ENCODE data around the gene PARVB.

PARVB gene

DNA sequence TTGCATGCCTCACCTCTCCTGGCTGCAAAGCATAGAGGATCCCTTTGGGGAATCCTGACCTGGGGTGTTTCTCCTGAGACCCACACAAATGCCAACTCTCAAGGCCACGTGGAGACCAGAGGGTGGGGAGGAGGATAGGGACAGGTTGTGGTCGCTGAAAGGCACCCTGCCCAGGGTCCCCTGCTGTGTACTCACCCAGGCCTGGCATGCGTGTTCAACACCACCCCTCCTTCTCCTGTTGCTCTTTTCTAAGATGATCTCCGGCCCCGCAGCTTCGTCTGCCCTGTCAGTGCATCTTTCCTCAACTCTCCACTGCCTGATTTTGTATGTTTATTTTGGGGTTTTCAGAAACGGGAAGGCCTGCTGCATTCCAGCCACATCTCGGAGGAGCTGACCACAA is 112.0 kb downstream of the PARVB start:
- Histone ChIP-seq H2AFZ (ENCODE audit: low read length) (no peak overlapping the region), H3K9me3 (replicated peaks in 1 of 2; ENCODE audit: control insufficient read depth in 2 of 2, insufficient read depth in 1 of 2, low read depth in 1 of 2, low read length in 2 of 2) (peaks cover 6 to 11% of the 10 kb centered on the region in 2 donors), H3K79me1 (ENCODE audit: low read depth, low read length) (no peaks in the 10 kb centered on the region), H2BK15ac (ENCODE audit: low read length) (no peak overlapping the region), H4K8ac (ENCODE audit: low read depth, low read length) (no peak overlapping the region), H2BK5ac (ENCODE audit: low read length) (no peak overlapping the region), H3K27ac (replicated peaks; ENCODE audit: low read length) (no peak overlapping the region), H2BK120ac (ENCODE audit: low read depth, low read length) (no peak overlapping the region), H3K9ac (ENCODE audit: low read depth, low read length, poor library complexity) (no peak overlapping the region), H3K4me1 (ENCODE audit: control insufficient read depth in 2 of 2, insufficient read depth in 1 of 2, low read depth in 1 of 2, low read length in 2 of 2) (peaks cover 0 to 6% of the 10 kb centered on the region in 2 donors), H2AK5ac (ENCODE audit: low read depth, low read length) (no peak overlapping the region), H3K4me3 (ENCODE audit: low read length in 2 of 2) (no peak overlapping the region), H3K23ac (ENCODE audit: low read depth, low read length, poor library complexity) (no peak overlapping the region), H2BK12ac (ENCODE audit: low read length) (no peak overlapping the region), H3K18ac (ENCODE audit: low read length) (no peak overlapping the region), H3K4me2 (ENCODE audit: insufficient read depth, low read length, poor library complexity, severe bottlenecking) (no peak overlapping the region), H3K14ac (ENCODE audit: low read length) (no peak overlapping the region), H3K36me3 (replicated peaks in 1 of 2; ENCODE audit: control insufficient read depth in 2 of 2, insufficient read depth in 2 of 2, low read length in 2 of 2) (no peaks in the 10 kb centered on the region), H3K27me3 (ENCODE audit: control insufficient read depth in 3 of 3, insufficient read depth in 3 of 3, low read depth in 1 of 3, low read length in 3 of 3) (no peaks in the 10 kb centered on the region), H4K91ac (ENCODE audit: low read depth, low read length, poor library complexity) (no peak overlapping the region), H3K4ac (ENCODE audit: low read length) (no peak overlapping the region)
- no CpG with 5 or more reads among the region's 8 CpGs for WGBS, 2 donors (ENCODE audit: extremely low coverage in 2 of 2, insufficient read length in 2 of 2, insufficient replicate concordance in 1 of 2)
- no peak for DNase-seq (ENCODE audit: low spot score)

DNA sequence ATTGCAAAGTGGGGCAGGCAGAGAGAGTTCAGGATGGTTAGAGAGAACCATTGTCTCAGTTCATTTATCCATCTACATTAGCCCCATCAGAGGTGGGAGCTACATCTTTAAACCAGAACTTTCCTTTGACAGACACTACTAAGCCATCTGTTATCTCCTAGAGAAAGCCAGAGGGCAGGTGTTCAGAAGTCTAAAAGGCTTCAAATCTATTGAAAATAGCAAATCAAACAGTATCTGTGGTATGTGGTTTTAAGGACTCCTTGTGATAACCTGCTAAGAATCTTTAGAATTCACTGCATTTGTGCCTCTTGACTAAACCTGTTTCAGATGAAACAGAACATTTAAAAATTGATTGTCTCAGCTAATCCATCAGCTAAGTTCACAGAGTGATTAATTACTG is 112.7 kb downstream of the PARVB start:
- no peak overlapping the region for H2BK15ac ChIP-seq (ENCODE audit: low read length)
- H4K91ac ChIP-seq (ENCODE audit: low read depth, low read length, poor library complexity): no peak overlapping the region
- no peak overlapping the region for H3K23ac ChIP-seq (ENCODE audit: low read depth, low read length, poor library complexity)
- no peak overlapping the region for H3K9ac ChIP-seq (ENCODE audit: low read depth, low read length, poor library complexity)
- no peak overlapping the region for H3K18ac ChIP-seq (ENCODE audit: low read length)
- H3K27me3 ChIP-seq (ENCODE audit: control insufficient read depth in 3 of 3, insufficient read depth in 3 of 3, low read depth in 1 of 3, low read length in 3 of 3): no peaks in the 10 kb centered on the region
- peaks cover 6 to 11% of the 10 kb centered on the region in 2 donors for H3K9me3 ChIP-seq (replicated peaks in 1 of 2; ENCODE audit: control insufficient read depth in 2 of 2, insufficient read depth in 1 of 2, low read depth in 1 of 2, low read length in 2 of 2)
- H3K4me1 ChIP-seq (ENCODE audit: control insufficient read depth in 2 of 2, insufficient read depth in 1 of 2, low read depth in 1 of 2, low read length in 2 of 2): peaks cover 0 to 6% of the 10 kb centered on the region in 2 donors
- H3K79me1 ChIP-seq (ENCODE audit: low read depth, low read length): no peaks in the 10 kb centered on the region
- no peak overlapping the region for H4K8ac ChIP-seq (ENCODE audit: low read depth, low read length)
- H2BK120ac ChIP-seq (ENCODE audit: low read depth, low read length): no peak overlapping the region
- H2AFZ ChIP-seq (ENCODE audit: low read length): no peak overlapping the region
- no peak overlapping the region for H2AK5ac ChIP-seq (ENCODE audit: low read depth, low read length)
- no peak overlapping the region for H3K4me3 ChIP-seq (ENCODE audit: low read length in 2 of 2)
- H3K4ac ChIP-seq (ENCODE audit: low read length): no peak overlapping the region
- H3K36me3 ChIP-seq (replicated peaks in 1 of 2; ENCODE audit: control insufficient read depth in 2 of 2, insufficient read depth in 2 of 2, low read length in 2 of 2): no peaks in the 10 kb centered on the region
- no peak for DNase-seq (ENCODE audit: low spot score)
- no peak overlapping the region for H3K27ac ChIP-seq (replicated peaks; ENCODE audit: low read length)
- no peak overlapping the region for H3K4me2 ChIP-seq (ENCODE audit: insufficient read depth, low read length, poor library complexity, severe bottlenecking)
- H2BK5ac ChIP-seq (ENCODE audit: low read length): no peak overlapping the region
- no peak overlapping the region for H2BK12ac ChIP-seq (ENCODE audit: low read length)
- H3K14ac ChIP-seq (ENCODE audit: low read length): no peak overlapping the region

DNA sequence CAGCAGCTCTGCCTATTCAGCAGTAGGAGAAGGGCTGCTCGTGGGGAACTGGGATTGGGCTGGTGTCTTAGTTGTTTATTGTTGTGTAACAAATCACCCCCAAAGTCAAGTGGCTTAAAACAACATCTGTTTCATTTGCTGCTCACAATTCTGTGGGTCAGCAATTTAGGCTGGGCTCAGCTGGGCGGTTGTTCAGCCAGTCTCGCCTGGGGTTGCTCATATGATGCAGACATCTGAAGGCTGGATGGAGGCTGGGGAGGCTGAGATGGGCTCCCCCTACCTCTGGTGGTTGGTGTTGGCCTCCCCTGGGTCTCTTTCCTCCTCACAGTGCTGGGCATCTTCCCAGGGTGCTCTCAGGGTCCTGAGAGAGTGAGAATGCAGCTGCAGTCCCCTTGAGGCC is 113.3 kb downstream of the PARVB start:
- no peak overlapping the region for H2AK5ac ChIP-seq (ENCODE audit: low read depth, low read length)
- no peak overlapping the region for H3K23ac ChIP-seq (ENCODE audit: low read depth, low read length, poor library complexity)
- no peak overlapping the region for H3K27ac ChIP-seq (replicated peaks; ENCODE audit: low read length)
- no peak overlapping the region for H2BK15ac ChIP-seq (ENCODE audit: low read length)
- H4K8ac ChIP-seq (ENCODE audit: low read depth, low read length): no peak overlapping the region
- peaks cover 0 to 3% of the 10 kb centered on the region in 2 donors for H3K4me1 ChIP-seq (ENCODE audit: control insufficient read depth in 2 of 2, insufficient read depth in 1 of 2, low read depth in 1 of 2, low read length in 2 of 2)
- H3K4ac ChIP-seq (ENCODE audit: low read length): no peak overlapping the region
- H3K79me1 ChIP-seq (ENCODE audit: low read depth, low read length): no peaks in the 10 kb centered on the region
- no peak overlapping the region for H4K91ac ChIP-seq (ENCODE audit: low read depth, low read length, poor library complexity)
- no peak overlapping the region for H2BK120ac ChIP-seq (ENCODE audit: low read depth, low read length)
- DNase-seq (ENCODE audit: low spot score): no peak
- no peak overlapping the region for H3K4me2 ChIP-seq (ENCODE audit: insufficient read depth, low read length, poor library complexity, severe bottlenecking)
- no peak overlapping the region for H3K4me3 ChIP-seq (ENCODE audit: low read length in 2 of 2)
- no peak overlapping the region for H2BK12ac ChIP-seq (ENCODE audit: low read length)
- WGBS, 2 donors (ENCODE audit: extremely low coverage in 2 of 2, insufficient read length in 2 of 2, insufficient replicate concordance in 1 of 2): no CpG with 5 or more reads among the region's 3 CpGs
- no peak overlapping the region for H3K14ac ChIP-seq (ENCODE audit: low read length)
- no peaks in the 10 kb centered on the region for H3K27me3 ChIP-seq (ENCODE audit: control insufficient read depth in 3 of 3, insufficient read depth in 3 of 3, low read depth in 1 of 3, low read length in 3 of 3)
- no peak overlapping the region for H3K18ac ChIP-seq (ENCODE audit: low read length)
- H3K9me3 ChIP-seq (replicated peaks in 1 of 2; ENCODE audit: control insufficient read depth in 2 of 2, insufficient read depth in 1 of 2, low read depth in 1 of 2, low read length in 2 of 2): peaks cover 6 to 11% of the 10 kb centered on the region in 2 donors
- H3K9ac ChIP-seq (ENCODE audit: low read depth, low read length, poor library complexity): no peak overlapping the region
- H2AFZ ChIP-seq (ENCODE audit: low read length): no peak overlapping the region
- H3K36me3 ChIP-seq (replicated peaks in 1 of 2; ENCODE audit: control insufficient read depth in 2 of 2, insufficient read depth in 2 of 2, low read length in 2 of 2): no peaks in the 10 kb centered on the region
- no peak overlapping the region for H2BK5ac ChIP-seq (ENCODE audit: low read length)

- H2BK120ac ChIP-seq (ENCODE audit: low read depth, low read length): no peak overlapping the region
- no CpG with 5 or more reads among the region's 6 CpGs for WGBS, 2 donors (ENCODE audit: extremely low coverage in 2 of 2, insufficient read length in 2 of 2, insufficient replicate concordance in 1 of 2)
- no peak overlapping the region for H3K14ac ChIP-seq (ENCODE audit: low read length)
Measured at GRCh38 chr22:44139773-44140172, 115.7 kb downstream of the PARVB start.

More at GRCh38 chr22:44139773-44140172, 115.7 kb downstream of the PARVB start:
- Histone ChIP-seq H3K4me2 (ENCODE audit: insufficient read depth, low read length, poor library complexity, severe bottlenecking) (no peak overlapping the region), H4K8ac (ENCODE audit: low read depth, low read length) (no peak overlapping the region), H3K27ac (replicated peaks; ENCODE audit: low read length) (no peak overlapping the region), H3K36me3 (replicated peaks in 1 of 2; ENCODE audit: control insufficient read depth in 2 of 2, insufficient read depth in 2 of 2, low read length in 2 of 2) (no peaks in the 10 kb centered on the region), H3K4me1 (ENCODE audit: control insufficient read depth in 2 of 2, insufficient read depth in 1 of 2, low read depth in 1 of 2, low read length in 2 of 2) (peaks cover 10 to 12% of the 10 kb centered on the region in 2 donors), H3K9me3 (replicated peaks in 1 of 2; ENCODE audit: control insufficient read depth in 2 of 2, insufficient read depth in 1 of 2, low read depth in 1 of 2, low read length in 2 of 2) (peaks cover 6 to 11% of the 10 kb centered on the region in 2 donors), H2AFZ (ENCODE audit: low read length) (no peak overlapping the region), H2BK15ac (ENCODE audit: low read length) (no peak overlapping the region), H2AK5ac (ENCODE audit: low read depth, low read length) (no peak overlapping the region), H3K9ac (ENCODE audit: low read depth, low read length, poor library complexity) (no peak overlapping the region), H3K23ac (ENCODE audit: low read depth, low read length, poor library complexity) (no peak overlapping the region), H3K4me3 (ENCODE audit: low read length in 2 of 2) (no peak overlapping the region), H4K91ac (ENCODE audit: low read depth, low read length, poor library complexity) (no peak overlapping the region), H2BK12ac (ENCODE audit: low read length) (no peak overlapping the region), H3K27me3 (ENCODE audit: control insufficient read depth in 3 of 3, insufficient read depth in 3 of 3, low read depth in 1 of 3, low read length in 3 of 3) (no peaks in the 10 kb centered on the region), H2BK5ac (ENCODE audit: low read length) (no peak overlapping the region), H3K18ac (ENCODE audit: low read length) (peak overlapping the region; percentile 15), H3K79me1 (ENCODE audit: low read depth, low read length) (no peaks in the 10 kb centered on the region), H3K4ac (ENCODE audit: low read length) (no peak overlapping the region)
- no peak for DNase-seq (ENCODE audit: low spot score)

All from neuronal stem cell (in vitro differentiated cells).